ENCODE measurements around the gene UNK. TPM values are rescaled to one million over a fixed set of nuclear protein-coding genes. Genes with fewer than 3 reads are reported as not detected.

UNK gene
- total and polyA plus RNA-seq, 4 donors = 4.0 to 16.4 (median 8.9) TPM

DNA sequence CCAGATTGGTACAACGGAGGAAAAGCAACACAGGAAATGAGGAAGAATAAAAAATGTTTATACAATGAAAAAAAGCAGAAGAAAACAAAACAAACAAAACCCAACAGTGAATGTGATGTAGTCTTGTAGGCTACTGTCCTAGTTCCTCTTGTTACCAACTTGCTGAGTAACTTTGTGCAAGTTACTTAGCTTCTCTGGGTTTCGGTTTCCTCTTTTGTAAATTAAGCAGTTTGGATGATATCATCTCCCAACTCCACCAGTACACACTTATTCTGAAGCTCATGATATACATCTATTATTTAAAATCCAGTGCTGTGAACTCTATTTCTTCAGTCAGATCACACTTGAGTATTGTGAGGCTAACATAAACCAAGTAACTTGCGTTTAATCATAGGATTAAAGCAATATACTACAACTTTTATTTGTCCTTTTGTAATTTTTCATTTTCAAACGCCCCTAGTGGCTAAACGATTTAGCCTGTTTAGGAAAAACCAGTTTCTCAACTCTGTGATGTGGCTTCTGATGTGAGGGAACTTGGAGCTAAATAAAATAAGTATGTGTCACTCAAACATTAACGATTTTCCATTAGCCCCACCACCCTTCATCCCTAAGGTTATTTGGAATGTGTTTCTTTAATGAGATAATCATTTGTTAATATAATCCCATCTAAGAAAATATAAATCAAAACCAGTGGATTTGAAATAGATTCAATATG, 1.4 kb upstream of the UNK start:
- no peak overlapping the region for H3K4me3 ChIP-seq (ENCODE audit: low read depth in 1 of 3, low read length in 3 of 3)
- H3K9ac ChIP-seq (ENCODE audit: low read depth in 1 of 2, low read length in 2 of 2) = peak overlapping the region; percentile 38 to 97
- peaks cover 0 to 5% (median 2%) of the 10 kb centered on the region in 4 donors for H3K36me3 ChIP-seq (ENCODE audit: control insufficient read depth in 4 of 4, insufficient read depth in 3 of 4, low read depth in 1 of 4, low read length in 3 of 4)
- DNase-seq (ENCODE audit: low spot score) = no peak
- H3K9me3 ChIP-seq (ENCODE audit: control insufficient read depth in 4 of 4, low read length in 3 of 4) = no peaks in the 10 kb centered on the region
- 23% methylated on average over 6 of the region's 6 CpGs for WGBS
- peaks cover 2 to 32% (median 10%) of the 10 kb centered on the region in 4 donors for H3K4me1 ChIP-seq (ENCODE audit: control insufficient read depth in 4 of 4, insufficient read depth in 4 of 4, low read length in 3 of 4)
- TF ChIP-seq RAD21 (IDR thresholded peaks at IDR 0.05) = peak; percentile 39 to 47
- TF ChIP-seq, protein P1, sequence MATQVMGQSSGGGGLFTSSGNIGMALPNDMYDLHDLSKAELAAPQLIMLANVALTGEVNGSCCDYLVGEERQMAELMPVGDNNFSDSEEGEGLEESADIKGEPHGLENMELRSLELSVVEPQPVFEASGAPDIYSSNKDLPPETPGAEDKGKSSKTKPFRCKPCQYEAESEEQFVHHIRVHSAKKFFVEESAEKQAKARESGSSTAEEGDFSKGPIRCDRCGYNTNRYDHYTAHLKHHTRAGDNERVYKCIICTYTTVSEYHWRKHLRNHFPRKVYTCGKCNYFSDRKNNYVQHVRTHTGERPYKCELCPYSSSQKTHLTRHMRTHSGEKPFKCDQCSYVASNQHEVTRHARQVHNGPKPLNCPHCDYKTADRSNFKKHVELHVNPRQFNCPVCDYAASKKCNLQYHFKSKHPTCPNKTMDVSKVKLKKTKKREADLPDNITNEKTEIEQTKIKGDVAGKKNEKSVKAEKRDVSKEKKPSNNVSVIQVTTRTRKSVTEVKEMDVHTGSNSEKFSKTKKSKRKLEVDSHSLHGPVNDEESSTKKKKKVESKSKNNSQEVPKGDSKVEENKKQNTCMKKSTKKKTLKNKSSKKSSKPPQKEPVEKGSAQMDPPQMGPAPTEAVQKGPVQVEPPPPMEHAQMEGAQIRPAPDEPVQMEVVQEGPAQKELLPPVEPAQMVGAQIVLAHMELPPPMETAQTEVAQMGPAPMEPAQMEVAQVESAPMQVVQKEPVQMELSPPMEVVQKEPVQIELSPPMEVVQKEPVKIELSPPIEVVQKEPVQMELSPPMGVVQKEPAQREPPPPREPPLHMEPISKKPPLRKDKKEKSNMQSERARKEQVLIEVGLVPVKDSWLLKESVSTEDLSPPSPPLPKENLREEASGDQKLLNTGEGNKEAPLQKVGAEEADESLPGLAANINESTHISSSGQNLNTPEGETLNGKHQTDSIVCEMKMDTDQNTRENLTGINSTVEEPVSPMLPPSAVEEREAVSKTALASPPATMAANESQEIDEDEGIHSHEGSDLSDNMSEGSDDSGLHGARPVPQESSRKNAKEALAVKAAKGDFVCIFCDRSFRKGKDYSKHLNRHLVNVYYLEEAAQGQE (IDR thresholded peaks at IDR 0.05) = no peak
- no peak for TF ChIP-seq GABPA (IDR thresholded peaks at IDR 0.05 in 1 of 2, conservative IDR thresholded peaks at IDR 0.05 in 1 of 2)
- no peak for TF ChIP-seq HNF4G (IDR thresholded peaks at IDR 0.05)
- TF ChIP-seq RXRA (IDR thresholded peaks at IDR 0.05) = no peak
- no peak for TF ChIP-seq FOXA2 (IDR thresholded peaks at IDR 0.05)
- no peak for TF ChIP-seq SP1 (IDR thresholded peaks at IDR 0.05)
- no peak for TF ChIP-seq ATF3 (IDR thresholded peaks at IDR 0.05)
- no peak for TF ChIP-seq TAF1 (conservative IDR thresholded peaks at IDR 0.05)
- TF ChIP-seq EGR1 (IDR thresholded peaks at IDR 0.05; ENCODE audit: low read depth in 2 of 2) = no peak
- TF ChIP-seq NR2F2 (IDR thresholded peaks at IDR 0.05) = no peak
- no peak for TF ChIP-seq FOXA1 (IDR thresholded peaks at IDR 0.05)
- peak; percentile 57 for TF ChIP-seq CTCF (IDR thresholded peaks at IDR 0.05; ENCODE audit: low read depth, low read length, missing input control)
- no peak for TF ChIP-seq HNF4A (conservative IDR thresholded peaks at IDR 0.05)
- no peak for TF ChIP-seq MAX (IDR thresholded peaks at IDR 0.05)
- peak in 1 of 2 donors; percentile 18 for TF ChIP-seq JUND (IDR thresholded peaks at IDR 0.05)
- TF ChIP-seq YY1 (IDR thresholded peaks at IDR 0.05) = no peak
- no peak for TF ChIP-seq ZBTB33 (IDR thresholded peaks at IDR 0.05)
- peak overlapping the region; percentile 96 to 99 for H3K27ac ChIP-seq (ENCODE audit: low read depth in 1 of 2, low read length in 2 of 2)
- H3K27me3 ChIP-seq (ENCODE audit: control insufficient read depth in 4 of 4, insufficient read depth in 4 of 4, low read length in 3 of 4) = no peaks in the 10 kb centered on the region
